ENCODE measurements around the gene NCAM1.

The NCAM1 gene

GRCh38 chr11:113134626-113135025 lies 173.4 kb downstream of the NCAM1 start:
- FAIRE-seq: no peak

- no peak for FAIRE-seq
Measured at GRCh38 chr11:113137713-113138529, 176.7 kb downstream of the NCAM1 start.

- no peak for FAIRE-seq
Measured at GRCh38 chr11:113138731-113139130, 177.5 kb downstream of the NCAM1 start.

- FAIRE-seq: no peak
Measured at GRCh38 chr11:113141010-113141409, 179.8 kb downstream of the NCAM1 start.

GRCh38 chr11:113142508-113142907 lies 181.3 kb downstream of the NCAM1 start:
- FAIRE-seq: no peak

- no peak for FAIRE-seq
Measured at GRCh38 chr11:113147249-113147648, 186.0 kb downstream of the NCAM1 start.

GRCh38 chr11:113148076-113148475 lies 186.9 kb downstream of the NCAM1 start:
- no peak for FAIRE-seq

- no peak for FAIRE-seq
Measured at GRCh38 chr11:113148652-113149051, 187.4 kb downstream of the NCAM1 start.

- FAIRE-seq: no peak
Measured at GRCh38 chr11:113151521-113151920, 190.3 kb downstream of the NCAM1 start.

GRCh38 chr11:113152500-113152899 lies 191.3 kb downstream of the NCAM1 start:
- FAIRE-seq: no peak

- FAIRE-seq: no peak
Measured at GRCh38 chr11:113153847-113154246, 192.6 kb downstream of the NCAM1 start.

GRCh38 chr11:113159988-113160807 lies 199.0 kb downstream of the NCAM1 start:
- FAIRE-seq: no peak

- FAIRE-seq: no peak
Measured at GRCh38 chr11:113160808-113161124, 199.5 kb downstream of the NCAM1 start.

- no peak for FAIRE-seq
Measured at GRCh38 chr11:113161711-113162591, 200.7 kb downstream of the NCAM1 start.

GRCh38 chr11:113162592-113162962 lies 201.4 kb downstream of the NCAM1 start:
- no peak for FAIRE-seq

- FAIRE-seq: no peak
Measured at GRCh38 chr11:113163291-113164030, 202.2 kb downstream of the NCAM1 start.

- FAIRE-seq: no peak
Measured at GRCh38 chr11:113166280-113166679, 205.1 kb downstream of the NCAM1 start.

GRCh38 chr11:113167599-113167998 lies 206.4 kb downstream of the NCAM1 start:
- no peak for FAIRE-seq

- no peak for FAIRE-seq
Measured at GRCh38 chr11:113168354-113169342, 207.4 kb downstream of the NCAM1 start.

GRCh38 chr11:113172382-113172951 lies 211.2 kb downstream of the NCAM1 start:
- no peak for FAIRE-seq

GRCh38 chr11:113173126-113173525 lies 211.9 kb downstream of the NCAM1 start:
- no peak for FAIRE-seq
